ELF-1 (cell line): ENCODE measurements around the gene LILRB4.
"Not testable (repeated sequence)": the region's sequence is repeated elsewhere in the genome, so short reads cannot be mapped to it uniquely, and the experiment has no call there.

Source experiments
- DNase-seq: peaks from one replicate; pipeline ENCODE4 v3.0.0-alpha.2; 2016; ENCODE audit warnings: low read depth, low spot score

LILRB4 gene

DNA sequence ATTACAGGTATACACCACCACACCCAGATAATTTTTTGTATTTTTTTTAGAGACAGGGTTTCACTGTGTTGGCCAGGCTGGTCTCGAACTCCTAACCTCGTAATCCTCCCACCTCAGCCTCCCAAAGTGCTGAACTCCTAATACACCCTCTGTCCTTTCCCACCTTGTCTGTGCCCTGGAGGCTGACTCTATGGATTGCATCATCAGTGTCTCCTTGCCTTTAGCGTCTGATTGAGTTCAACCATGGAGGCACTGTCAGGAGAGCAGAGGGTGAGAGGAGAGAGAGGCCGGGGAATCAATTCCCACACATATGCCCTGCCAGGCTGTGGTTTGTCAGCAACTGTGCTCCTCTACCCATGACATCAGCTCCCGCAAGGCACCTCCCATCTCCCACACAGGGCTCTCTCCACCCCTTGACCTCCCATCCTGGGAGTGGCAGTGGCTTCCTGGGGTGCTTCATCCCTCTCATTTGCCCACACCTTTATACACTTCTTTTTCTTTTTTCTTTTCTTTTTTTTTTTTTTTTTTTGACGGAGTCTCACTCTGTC is 12.6 kb upstream of the LILRB4 start:
- DNase-seq: no peak

- DNase-seq: no peak
These were observed 9.5 kb upstream of the LILRB4 start for GRCh38 chr19:54653181-54653809.

- no peak for DNase-seq
These were observed 8.1 kb upstream of the LILRB4 start for GRCh38 chr19:54654447-54655321.

GRCh38 chr19:54659300-54659699 is 3.5 kb upstream of the LILRB4 start:
- DNase-seq: no peak

DNA sequence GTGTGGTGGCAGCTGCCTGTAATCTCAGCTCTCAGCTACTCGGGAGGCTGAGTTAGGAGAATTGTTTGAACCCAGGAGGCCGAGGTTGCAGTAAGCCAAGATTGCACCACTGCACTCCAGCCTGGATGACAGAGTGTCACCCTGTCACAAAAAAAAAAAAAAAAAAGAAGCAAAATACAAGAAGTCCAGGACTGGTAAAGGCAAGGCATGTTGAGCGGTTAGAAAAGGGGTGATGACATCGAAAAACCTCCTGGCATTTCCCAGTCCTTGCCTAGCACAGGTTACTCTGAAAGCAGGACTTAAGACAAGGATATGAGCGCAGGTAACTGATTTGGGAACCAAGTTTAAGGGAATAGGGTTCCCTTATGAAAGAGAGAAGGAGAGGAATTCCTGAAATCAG is 2.5 kb upstream of the LILRB4 start:
- DNase-seq: no peak

- DNase-seq: no peak
These were observed 1.8 kb upstream of the LILRB4 start for GRCh38 chr19:54660964-54661363.

- DNase-seq: no peak
These were observed 821 bp upstream of the LILRB4 start for GRCh38 chr19:54661846-54662481.

DNA sequence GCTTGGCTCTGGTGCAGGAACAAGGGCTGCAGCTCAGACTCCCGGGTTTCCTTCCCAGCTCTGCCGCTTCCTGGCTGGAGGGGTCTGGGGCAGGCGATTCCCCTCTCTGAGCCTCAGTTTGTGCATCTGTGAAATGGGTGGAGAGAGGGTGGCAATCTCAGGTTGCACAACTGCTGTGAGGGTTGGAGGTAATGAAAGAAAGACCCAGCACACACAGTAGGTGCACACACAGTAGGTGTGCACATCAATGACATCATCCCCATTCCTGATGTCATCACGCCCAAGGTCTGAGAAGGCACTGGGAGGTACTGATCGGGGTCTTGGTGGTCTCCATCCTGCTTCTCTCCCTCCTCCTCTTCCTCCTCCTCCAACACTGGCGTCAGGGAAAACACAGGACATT is 2.7 kb downstream of the LILRB4 start:
- DNase-seq: no peak

GRCh38 chr19:54667217-54667616 is 4.4 kb downstream of the LILRB4 start:
- peak; percentile 4 for DNase-seq

- DNase-seq: no peak
These were observed 5.6 kb downstream of the LILRB4 start for GRCh38 chr19:54668353-54668752.

DNA sequence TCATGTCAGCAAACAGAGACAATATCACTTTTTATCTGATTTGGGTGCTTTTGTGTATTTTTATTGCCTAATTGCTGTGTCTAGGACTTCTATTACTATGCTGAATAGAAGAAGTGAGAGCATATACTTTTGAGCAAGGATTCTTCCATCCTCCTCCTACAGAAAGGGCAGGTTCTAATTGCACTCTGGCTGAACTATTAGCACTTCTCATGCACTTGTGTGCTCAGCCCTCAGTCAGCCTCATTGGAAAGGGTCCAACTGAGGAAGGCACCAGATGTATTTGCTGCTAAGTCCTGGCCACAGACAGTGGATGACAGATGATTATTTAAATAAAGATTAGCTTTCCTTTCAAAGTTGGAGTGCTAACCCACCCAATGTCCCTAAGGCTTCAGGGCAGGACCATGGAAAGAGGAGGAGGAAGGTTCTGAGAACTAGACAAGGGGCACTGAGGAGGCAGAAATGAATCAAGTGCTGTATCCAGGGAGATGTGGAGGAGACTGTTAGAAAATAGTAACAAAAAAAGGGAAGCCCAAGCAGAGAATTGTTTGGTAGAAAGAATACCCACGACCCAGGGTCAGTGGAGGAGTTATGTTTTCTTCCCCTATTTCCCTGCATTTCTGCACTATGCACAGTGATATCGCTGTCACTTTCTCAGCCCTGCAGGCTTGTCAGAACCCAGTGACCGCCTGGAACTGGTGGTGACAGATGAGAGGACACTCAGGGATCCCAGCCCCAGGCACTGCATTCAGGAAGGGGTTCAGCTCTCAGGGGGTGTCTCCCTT is 8.0 kb downstream of the LILRB4 start:
- no peak for DNase-seq

- DNase-seq: no peak
These were observed 10.4 kb downstream of the LILRB4 start for GRCh38 chr19:54673222-54673621.

- DNase-seq: peak; percentile 8
These were observed 11.3 kb downstream of the LILRB4 start for GRCh38 chr19:54674021-54674617.

- not testable (repeated sequence) for DNase-seq
These were observed 13.5 kb downstream of the LILRB4 start for GRCh38 chr19:54676210-54676834.

DNA sequence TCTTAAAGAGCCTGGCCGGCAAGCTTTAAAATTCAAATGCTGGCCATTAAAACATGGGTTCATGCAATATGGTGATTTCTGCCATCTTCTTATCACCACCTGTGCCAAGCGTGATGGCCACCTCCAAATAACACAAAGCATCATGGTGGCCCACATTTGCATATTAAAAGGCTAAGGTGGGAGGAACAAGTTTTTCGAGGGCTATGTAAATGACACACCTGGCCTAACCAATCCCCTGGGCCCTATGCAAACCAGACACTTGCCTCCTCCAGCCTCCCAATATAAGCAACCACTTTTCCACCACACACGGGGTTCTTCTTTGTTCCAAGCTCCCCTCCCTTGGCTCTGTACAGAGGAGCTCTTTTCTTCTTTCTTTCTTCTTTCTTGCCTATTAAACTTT is 14.4 kb downstream of the LILRB4 start:
- no peak for DNase-seq

DNA sequence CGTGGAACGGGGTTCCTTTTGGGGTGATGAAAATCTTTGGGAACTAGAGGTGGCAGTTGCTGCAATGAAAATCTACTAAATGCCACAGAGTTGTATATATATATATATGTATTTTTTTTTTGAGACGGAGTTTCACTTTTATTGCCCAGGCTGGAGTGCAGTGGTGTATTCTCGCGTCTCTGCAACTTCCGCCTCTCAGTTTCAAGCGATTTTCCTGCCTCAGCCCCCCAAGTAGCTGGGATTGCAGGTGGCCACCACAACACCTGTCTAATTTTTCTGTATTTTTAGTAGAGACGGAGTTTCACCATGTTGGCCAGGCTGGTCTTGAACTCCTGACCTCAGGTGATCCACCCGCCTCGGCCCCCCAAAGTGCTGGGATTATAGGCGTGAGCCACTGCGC is 18.8 kb downstream of the LILRB4 start:
- not testable (repeated sequence) for DNase-seq

GRCh38 chr19:54682306-54682856 is 19.6 kb downstream of the LILRB4 start:
- DNase-seq: no peak

DNA sequence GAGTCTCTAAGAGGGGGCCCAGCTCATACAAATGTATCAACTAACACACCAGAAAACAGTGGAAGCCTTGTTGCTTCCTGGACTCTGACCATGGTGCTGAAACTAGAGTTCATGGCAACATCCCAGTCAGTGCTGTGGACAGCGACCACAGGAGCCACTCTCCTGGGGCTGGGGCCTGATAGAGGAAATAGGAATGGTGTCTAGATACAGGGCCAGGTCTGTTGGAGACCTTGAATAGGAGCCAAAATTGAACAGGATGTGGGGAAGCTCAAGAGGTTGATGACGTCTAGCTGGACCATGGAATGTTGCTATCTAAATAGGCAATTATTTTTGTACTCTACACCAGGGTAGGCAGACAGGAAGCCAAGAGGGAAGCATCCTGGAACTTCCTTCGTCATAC is 21.7 kb downstream of the LILRB4 start:
- peak; percentile 28 for DNase-seq

DNA sequence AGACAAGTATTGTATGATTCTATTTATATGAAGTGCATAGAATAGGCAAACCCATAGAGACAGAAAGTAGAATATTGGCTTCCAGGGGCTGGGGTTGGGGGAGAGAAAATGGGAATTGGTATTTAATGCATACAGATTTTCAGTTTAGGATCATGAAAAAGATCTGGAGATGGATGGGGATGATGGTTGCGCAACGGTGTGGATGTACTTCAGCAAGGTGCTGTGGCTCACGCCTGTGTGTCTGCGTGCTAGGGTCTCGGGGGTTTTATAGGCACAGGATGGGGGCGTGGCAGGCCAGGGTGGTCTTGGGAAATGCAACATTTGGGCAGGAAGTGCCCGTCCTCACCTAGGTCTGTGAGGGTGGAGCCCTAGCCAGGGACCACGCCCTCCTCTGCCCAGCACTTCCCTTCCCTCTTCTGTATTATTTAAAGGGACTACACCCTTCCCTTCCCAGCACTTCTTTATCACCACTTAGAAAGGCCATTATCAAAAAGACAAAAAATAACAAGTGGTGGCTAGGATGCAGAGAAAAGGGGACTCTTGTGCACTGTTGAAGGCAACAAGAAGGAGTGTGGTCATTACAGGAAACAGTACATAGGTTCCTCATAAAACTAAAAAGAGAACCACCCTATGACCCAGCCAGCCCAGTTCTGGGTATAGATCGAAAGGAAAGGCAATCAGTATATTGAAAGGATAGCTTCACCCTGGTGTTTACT is 29.0 kb downstream of the LILRB4 start:
- DNase-seq: no peak

DNA sequence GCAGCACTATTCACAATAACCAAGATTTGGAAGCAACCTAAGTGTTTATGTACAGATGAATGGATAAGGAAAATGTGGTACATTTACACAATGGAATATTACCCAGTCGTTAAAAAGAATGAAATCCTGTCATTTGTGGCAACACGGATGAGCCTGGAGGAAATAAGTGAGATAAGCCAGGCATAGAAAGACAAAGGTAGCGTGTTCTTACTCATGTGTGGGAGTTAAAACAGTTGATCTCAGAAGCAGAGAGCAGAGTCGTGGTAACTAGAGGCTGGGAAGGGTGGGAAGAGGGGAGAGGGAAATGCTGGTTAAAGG is 29.5 kb downstream of the LILRB4 start:
- DNase-seq: no peak
